HUES64 (cell line): ENCODE measurements around the gene MTMR12.

ENCODE experiments used
- H3K27ac ChIP-seq: 2 replicates; pipeline ENCODE4 v1.7.0; 2013; ENCODE audit warnings: low read depth, low read length, inconsistent platforms
- H3K27me3 ChIP-seq: 2 replicates; pipeline ENCODE4 v1.6.1; 2013; ENCODE audit warnings: mild to moderate bottlenecking, low read length; ENCODE audit not compliant: insufficient read depth
- H3K36me3 ChIP-seq: 2 replicates; pipeline ENCODE4 v1.6.1; 2013; ENCODE audit warnings: mild to moderate bottlenecking, low read length; ENCODE audit not compliant: insufficient read depth
- H3K4me1 ChIP-seq: 2 replicates; pipeline ENCODE4 v1.6.1; 2013; ENCODE audit warnings: mild to moderate bottlenecking, low read length, moderate library complexity; ENCODE audit not compliant: insufficient read depth
- H3K4me3 ChIP-seq: 2 replicates; pipeline ENCODE4 v1.5.1; 2013; ENCODE audit warnings: mild to moderate bottlenecking, low read length, moderate library complexity
- H3K9ac ChIP-seq: 2 replicates; pipeline ENCODE4 v1.6.1; 2013; ENCODE audit warnings: mild to moderate bottlenecking, low read depth, low read length
- H3K9me3 ChIP-seq: 2 replicates; pipeline ENCODE4 v1.6.1; 2013; ENCODE audit warnings: low read depth, low read length; ENCODE audit not compliant: insufficient read depth
- WGBS: fragments of 150-250, 120-280 bp; methylation state at CpG from one replicate; pipeline ENCODE4 v1.1.7; 2013; ENCODE audit warnings: missing lambda C conversion rate; 5-methylcytosine and 5-hydroxymethylcytosine counted together

Gene MTMR12

GRCh38 chr5:32182463-32183063 lies 130.2 kb downstream of the MTMR12 start:
- H3K9me3 ChIP-seq, result no peaks in the 10 kb centered on the region; the same call in 1 of the 2 replicates
- WGBS, result 73% methylated on average over 5 of the region's 5 CpGs
- no peak overlapping the region for H3K9ac ChIP-seq
- H3K27me3 ChIP-seq, result no peaks in the 10 kb centered on the region
- H3K4me1 ChIP-seq, result no peaks in the 10 kb centered on the region
- H3K36me3 ChIP-seq, result no peaks in the 10 kb centered on the region
- H3K4me3 ChIP-seq, result no peak overlapping the region
- no peak overlapping the region for H3K27ac ChIP-seq
